HAP-1 (cell line): ENCODE data around the gene SCG2.
"Not testable (repeated sequence)": the region's sequence is repeated elsewhere in the genome, so short reads cannot be mapped to it uniquely, and the experiment has no call there.

ENCODE experiments used
- DNase-seq, 2 experiments: peaks; one replicate each; pipeline ENCODE4 v3.0.0-alpha.2; 2016 to 2020; ENCODE audit warnings: low spot score in 2 of 2
- H3K27me3 ChIP-seq: fragments of 250-450 bp; sonication (Bioruptor Pico); 2 replicates; pipeline ENCODE4 v1.5.1; 2020; ENCODE audit warnings: low read depth, mild to moderate bottlenecking, moderate library complexity
- H3K36me3 ChIP-seq: fragments of 250-450 bp; sonication (Bioruptor Pico); replicated peaks from 2 replicates; pipeline ENCODE4 v1.5.1; 2020; ENCODE audit warnings: mild to moderate bottlenecking
- H3K4me1 ChIP-seq: fragments of 250-450 bp; sonication (Bioruptor Pico); 2 replicates; pipeline ENCODE4 v1.5.1; 2020; ENCODE audit warnings: mild to moderate bottlenecking
- H3K4me3 ChIP-seq: fragments of 250-450 bp; sonication (Bioruptor Pico); 2 replicates; pipeline ENCODE4 v1.5.1; 2020; ENCODE audit warnings: mild to moderate bottlenecking, moderate library complexity
- H3K9me3 ChIP-seq: fragments of 250-450 bp; sonication (Bioruptor Pico); 2 replicates; pipeline ENCODE4 v1.5.1; 2020; ENCODE audit warnings: mild to moderate bottlenecking, moderate library complexity
- in situ Hi-C: fragments of 300-500 bp; cut with MboI; formaldehyde crosslinking; loops from 3 replicates; pipeline ENCODE4 v1.14.3; 2020; ENCODE audit warnings: low sequenced_read_pairs, inconsistent platforms, mixed read lengths

The SCG2 gene

GRCh38 chr2:223599640-223600380, 2.4 kb downstream of the SCG2 start:
- Histone ChIP-seq H3K9me3 (no peaks in the 10 kb centered on the region), H3K27me3 (peaks cover 16% of the 10 kb centered on the region; the same call in 1 of the 2 replicates), H3K36me3 (no peaks in the 10 kb centered on the region), H3K4me1 (peaks cover 13% of the 10 kb centered on the region), H3K4me3 (no peak overlapping the region)
- no peak for DNase-seq
- in situ Hi-C loops: no loop called here

DNA sequence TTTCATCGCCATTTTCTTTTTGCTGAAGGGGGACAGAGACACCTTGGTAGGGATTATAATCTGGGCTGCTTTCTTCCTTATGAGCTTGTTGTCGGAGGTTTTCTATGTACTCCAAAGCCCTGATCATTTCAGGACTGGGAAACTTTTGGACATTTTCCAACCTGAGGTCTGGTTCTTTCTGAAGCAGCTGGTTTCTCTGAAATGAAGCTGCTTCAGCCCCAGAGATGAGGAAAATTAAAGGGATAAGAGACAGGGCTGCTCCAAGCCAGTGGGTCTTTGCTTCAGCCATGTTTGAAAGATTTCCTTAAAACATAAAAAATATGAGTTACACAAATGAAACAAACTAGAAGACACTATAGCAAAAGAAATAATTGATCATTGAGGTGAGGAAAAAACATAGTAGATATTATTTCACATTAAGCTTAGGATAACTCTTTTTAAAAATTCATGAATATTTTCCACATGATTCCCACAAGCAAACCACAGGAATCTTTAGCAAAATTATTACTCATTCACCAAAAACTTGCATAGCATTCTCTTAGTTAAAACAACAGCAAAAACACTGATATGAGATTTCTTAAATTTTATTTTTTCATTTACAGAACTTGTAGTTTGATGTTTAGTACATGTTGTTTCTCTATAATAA, 3.0 kb downstream of the SCG2 start:
- in situ Hi-C loops: no loop called here
- H3K9me3 ChIP-seq: no peaks in the 10 kb centered on the region
- peaks cover 13% of the 10 kb centered on the region for H3K4me1 ChIP-seq
- no peak for DNase-seq
- no peak overlapping the region for H3K4me3 ChIP-seq
- H3K27me3 ChIP-seq: peaks cover 16% of the 10 kb centered on the region; the same call in 1 of the 2 replicates
- no peaks in the 10 kb centered on the region for H3K36me3 ChIP-seq

DNA sequence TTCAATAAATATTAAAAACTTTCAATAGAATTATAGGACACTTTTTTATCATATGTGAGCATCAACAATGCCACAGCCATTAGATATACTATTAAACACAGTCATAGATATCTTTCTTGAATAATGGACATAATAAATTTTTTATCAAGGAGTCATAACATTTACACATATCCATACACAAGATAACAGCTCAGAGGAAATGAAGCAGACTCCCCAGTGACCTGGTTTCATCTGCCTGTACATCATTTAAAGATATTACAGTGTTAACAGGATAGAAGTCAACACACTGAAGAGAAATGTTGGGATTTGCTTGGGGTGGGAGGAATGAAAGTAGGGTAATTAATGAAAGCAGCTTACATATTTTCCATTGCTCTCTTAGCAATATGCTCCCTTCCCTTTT, 5.1 kb downstream of the SCG2 start:
- Histone ChIP-seq H3K9me3 (no peaks in the 10 kb centered on the region), H3K4me3 (no peak overlapping the region), H3K36me3 (no peaks in the 10 kb centered on the region), H3K27me3 (peaks cover 16% of the 10 kb centered on the region; the same call in 1 of the 2 replicates), H3K4me1 (no peaks in the 10 kb centered on the region; the same call in 1 of the 2 replicates)
- in situ Hi-C loops: no loop called here
- no peak for DNase-seq

GRCh38 chr2:223596208-223596607, 6.0 kb downstream of the SCG2 start:
- H3K4me3 ChIP-seq: no peak overlapping the region
- peaks cover 16% of the 10 kb centered on the region; the same call in 1 of the 2 replicates for H3K27me3 ChIP-seq
- no peaks in the 10 kb centered on the region for H3K4me1 ChIP-seq
- DNase-seq: no peak
- no peaks in the 10 kb centered on the region for H3K9me3 ChIP-seq
- H3K36me3 ChIP-seq: no peaks in the 10 kb centered on the region
- in situ Hi-C loops: no loop called here

GRCh38 chr2:223594831-223595230, 7.3 kb downstream of the SCG2 start:
- in situ Hi-C loops: no loop called here

GRCh38 chr2:223594259-223594658, 7.9 kb downstream of the SCG2 start:
- Histone ChIP-seq H3K27me3 (peaks cover 9% of the 10 kb centered on the region; the same call in 1 of the 2 replicates), H3K4me3 (no peak overlapping the region), H3K4me1 (no peaks in the 10 kb centered on the region), H3K9me3 (no peaks in the 10 kb centered on the region), H3K36me3 (no peaks in the 10 kb centered on the region)
- in situ Hi-C loops: no loop called here
- DNase-seq: no peak

More at GRCh38 chr2:223594831-223595230, 7.3 kb downstream of the SCG2 start:
- Histone ChIP-seq H3K27me3 (peaks cover 15% of the 10 kb centered on the region; the same call in 1 of the 2 replicates), H3K9me3 (no peaks in the 10 kb centered on the region), H3K36me3 (no peaks in the 10 kb centered on the region), H3K4me3 (no peak overlapping the region), H3K4me1 (no peaks in the 10 kb centered on the region)
- DNase-seq: no peak

- H3K36me3 ChIP-seq, H3K4me1 ChIP-seq, H3K4me3 ChIP-seq, DNase-seq, H3K27me3 ChIP-seq, H3K9me3 ChIP-seq, in situ Hi-C loops: not testable (repeated sequence)
Measured at GRCh38 chr2:223592689-223593088, 9.5 kb downstream of the SCG2 start.

GRCh38 chr2:223591596-223591995, 10.6 kb downstream of the SCG2 start:
- H3K4me3 ChIP-seq: no peak overlapping the region
- DNase-seq: no peak
- in situ Hi-C loops: no loop called here
- no peaks in the 10 kb centered on the region for H3K9me3 ChIP-seq
- H3K36me3 ChIP-seq: no peaks in the 10 kb centered on the region
- peaks cover under 1% of the 10 kb centered on the region; the same call in 1 of the 2 replicates for H3K4me1 ChIP-seq
- 0 out of 2 replicates have a peak, but pooled peaks cover 2% of the 10 kb centered on the region for H3K27me3 ChIP-seq

GRCh38 chr2:223590964-223591363, 11.2 kb downstream of the SCG2 start:
- H3K36me3 ChIP-seq: no peaks in the 10 kb centered on the region
- no peak overlapping the region for H3K4me3 ChIP-seq
- H3K4me1 ChIP-seq: peaks cover 5% of the 10 kb centered on the region
- no peak for DNase-seq
- in situ Hi-C loops: no loop called here
- H3K27me3 ChIP-seq: 0 out of 2 replicates have a peak, but pooled peaks cover 2% of the 10 kb centered on the region
- no peaks in the 10 kb centered on the region for H3K9me3 ChIP-seq

- Histone ChIP-seq H3K36me3 (no peaks in the 10 kb centered on the region), H3K9me3 (no peaks in the 10 kb centered on the region), H3K27me3 (no peaks in the 10 kb centered on the region), H3K4me3 (no peak overlapping the region), H3K4me1 (peaks cover 7% of the 10 kb centered on the region)
- in situ Hi-C loops: no loop called here
- DNase-seq: no peak
Measured at GRCh38 chr2:223589901-223590300, 12.3 kb downstream of the SCG2 start.

DNA sequence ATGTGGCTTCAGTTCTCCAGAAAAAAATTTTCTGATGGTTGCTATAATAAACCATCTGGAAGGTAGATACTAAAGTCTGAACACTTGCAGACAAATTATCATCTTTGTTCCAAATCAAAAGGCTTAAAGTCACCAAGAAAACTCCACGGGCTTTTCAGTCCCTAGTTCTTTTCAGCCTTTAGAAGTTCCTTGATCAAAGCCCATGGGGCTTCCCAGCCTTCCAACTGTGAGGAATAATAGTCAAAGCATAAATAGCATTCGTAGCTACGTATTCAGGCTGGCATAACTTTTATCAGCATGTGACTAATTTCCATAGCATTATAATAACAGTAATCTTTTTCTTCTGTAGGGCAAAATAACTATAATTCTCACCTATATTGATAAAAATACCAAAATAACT, 13.9 kb downstream of the SCG2 start:
- no peaks in the 10 kb centered on the region for H3K36me3 ChIP-seq
- no peaks in the 10 kb centered on the region for H3K27me3 ChIP-seq
- H3K4me3 ChIP-seq: no peak overlapping the region
- peaks cover 7% of the 10 kb centered on the region for H3K4me1 ChIP-seq
- H3K9me3 ChIP-seq: no peaks in the 10 kb centered on the region
- in situ Hi-C loops: no loop called here
- DNase-seq: no peak

DNA sequence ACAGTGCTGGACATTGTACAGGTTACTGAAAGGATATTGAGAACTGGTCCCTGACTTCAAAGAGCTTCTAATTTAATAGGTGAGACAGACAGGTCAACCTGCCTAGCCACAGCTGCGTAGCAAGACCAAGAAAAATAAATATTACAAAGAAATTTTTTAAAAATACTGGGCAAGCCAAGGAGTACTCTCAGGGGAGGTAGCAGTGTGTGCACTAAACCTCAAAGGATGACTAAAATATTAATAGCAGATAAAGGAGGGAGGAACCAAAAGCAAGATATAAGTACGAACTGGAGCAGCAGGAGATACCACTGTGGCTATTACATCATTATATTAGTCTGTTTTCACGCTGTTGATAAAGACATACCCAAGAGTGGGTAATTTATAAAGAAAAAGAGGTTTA, 14.9 kb downstream of the SCG2 start:
- no peak for DNase-seq
- H3K27me3 ChIP-seq: no peaks in the 10 kb centered on the region
- peaks cover 7% of the 10 kb centered on the region for H3K4me1 ChIP-seq
- H3K4me3 ChIP-seq: no peak overlapping the region
- H3K9me3 ChIP-seq: no peaks in the 10 kb centered on the region
- in situ Hi-C loops: no loop called here
- H3K36me3 ChIP-seq: no peaks in the 10 kb centered on the region

GRCh38 chr2:223586261-223586660, 15.9 kb downstream of the SCG2 start:
- Histone ChIP-seq H3K27me3 (no peaks in the 10 kb centered on the region), H3K9me3 (no peaks in the 10 kb centered on the region), H3K36me3 (no peaks in the 10 kb centered on the region), H3K4me1 (peaks cover 7% of the 10 kb centered on the region), H3K4me3 (no peak overlapping the region)
- no peak for DNase-seq
- in situ Hi-C loops: no loop called here

GRCh38 chr2:223585666-223586065, 16.5 kb downstream of the SCG2 start:
- DNase-seq: peak; percentile 61 to 74
- peaks cover 7% of the 10 kb centered on the region for H3K4me1 ChIP-seq
- no peaks in the 10 kb centered on the region for H3K27me3 ChIP-seq
- no peaks in the 10 kb centered on the region for H3K36me3 ChIP-seq
- no peak overlapping the region for H3K4me3 ChIP-seq
- in situ Hi-C loops: no loop called here
- no peaks in the 10 kb centered on the region for H3K9me3 ChIP-seq
